ENCODE results near the gene MED10. TPM values are rescaled to one million over a fixed set of nuclear protein-coding genes. Genes with fewer than 3 reads are reported as not detected.

Gene MED10
- total and polyA plus RNA-seq, 2 donors (not counting 1 experiment from before 2014, with no cell fraction given), result 49.9 to 50.9 TPM

GRCh38 chr5:6404129-6404528 is 25.8 kb upstream of the MED10 start:
- Histone ChIP-seq H3K79me2 (ENCODE audit: control insufficient read depth, insufficient read depth, low read length) (no peaks in the 10 kb centered on the region), H3K9ac (ENCODE audit: low read length) (no peak overlapping the region), H3K36me3 (replicated peaks in 1 of 2; ENCODE audit: control extremely low read depth in 1 of 2, control insufficient read depth in 1 of 2, extremely low read depth in 1 of 2, insufficient read depth in 2 of 2, low read length in 1 of 2) (no peaks in the 10 kb centered on the region), H3K4me2 (replicated peaks; ENCODE audit: low read depth, low read length, poor library complexity, severe bottlenecking) (no peak overlapping the region), H3K27me3 (replicated peaks in 1 of 4; ENCODE audit: control extremely low read depth in 1 of 4, control insufficient read depth in 3 of 4, insufficient read depth in 4 of 4, low read length in 3 of 4) (peaks cover 0 to 9% (median 1%) of the 10 kb centered on the region in 4 experiments), H2AFZ (ENCODE audit: insufficient read depth, low read depth, low read length, poor library complexity, severe bottlenecking) (no peak overlapping the region), H3K4me1 (ENCODE audit: control insufficient read depth in 2 of 2, insufficient read depth in 2 of 2, low read length in 2 of 2) (no peaks in the 10 kb centered on the region), H3K4me3 (ENCODE audit: control extremely low read depth in 1 of 5, extremely low read depth in 1 of 5, insufficient read depth in 1 of 5, low read depth in 2 of 5, low read length in 4 of 5) (no peak overlapping the region), H3K27ac (ENCODE audit: low read length in 2 of 2) (no peak overlapping the region), H4K20me1 (ENCODE audit: control insufficient read depth, insufficient read depth, low read length, poor library complexity, severe bottlenecking) (no peaks in the 10 kb centered on the region), H3K9me3 (ENCODE audit: control extremely low read depth in 1 of 3, control insufficient read depth in 2 of 3, insufficient read depth in 1 of 3, low read length in 2 of 3) (peaks cover 0 to 2% (median 0%) of the 10 kb centered on the region in 3 donors)
- no peak for ATAC-seq (ENCODE audit: low read depth)
- CTCF ChIA-PET, result no interaction called here
- Mint-ChIP-seq H3K27me3 (peaks cover 42% of the 10 kb centered on the region), H3K27ac (no peak overlapping the region), H3K9me3 (ENCODE audit: insufficient read depth) (peaks cover under 1% of the 10 kb centered on the region), H3K4me3 (no peak overlapping the region), H3K4me1 (no peaks in the 10 kb centered on the region)
- 88% methylated on average over 3 of the region's 4 CpGs for WGBS (ENCODE audit: insufficient coverage)
- intact Hi-C loops (cut with micrococcal nuclease), result no loop called here
- POLR2A ChIA-PET, result no interaction called here
- TF ChIP-seq EZH2 (IDR thresholded peaks at IDR 0.05; ENCODE audit: borderline replicate concordance, insufficient read depth, low read depth, low read length, poor library complexity, severe bottlenecking) (no peak), CTCF (IDR thresholded peaks at IDR 0.05) (no peak)
- no peak for DNase-seq

- Histone ChIP-seq H3K4me3 (ENCODE audit: control extremely low read depth in 1 of 5, extremely low read depth in 1 of 5, insufficient read depth in 1 of 5, low read depth in 2 of 5, low read length in 4 of 5) (no peak overlapping the region), H3K36me3 (replicated peaks in 1 of 2; ENCODE audit: control extremely low read depth in 1 of 2, control insufficient read depth in 1 of 2, extremely low read depth in 1 of 2, insufficient read depth in 2 of 2, low read length in 1 of 2) (no peaks in the 10 kb centered on the region), H3K9ac (ENCODE audit: low read length) (no peak overlapping the region), H2AFZ (ENCODE audit: insufficient read depth, low read depth, low read length, poor library complexity, severe bottlenecking) (no peak overlapping the region), H3K79me2 (ENCODE audit: control insufficient read depth, insufficient read depth, low read length) (no peaks in the 10 kb centered on the region), H3K4me1 (ENCODE audit: control insufficient read depth in 2 of 2, insufficient read depth in 2 of 2, low read length in 2 of 2) (no peaks in the 10 kb centered on the region), H3K9me3 (ENCODE audit: control extremely low read depth in 1 of 3, control insufficient read depth in 2 of 3, insufficient read depth in 1 of 3, low read length in 2 of 3) (no peaks in the 10 kb centered on the region), H4K20me1 (ENCODE audit: control insufficient read depth, insufficient read depth, low read length, poor library complexity, severe bottlenecking) (no peaks in the 10 kb centered on the region), H3K27me3 (replicated peaks in 1 of 4; ENCODE audit: control extremely low read depth in 1 of 4, control insufficient read depth in 3 of 4, insufficient read depth in 4 of 4, low read length in 3 of 4) (peaks cover 0 to 9% (median 1%) of the 10 kb centered on the region in 4 experiments), H3K4me2 (replicated peaks; ENCODE audit: low read depth, low read length, poor library complexity, severe bottlenecking) (no peak overlapping the region), H3K27ac (ENCODE audit: low read length in 2 of 2) (no peak overlapping the region)
- intact Hi-C loops (cut with micrococcal nuclease), result no loop called here
- CTCF ChIA-PET, result no interaction called here
- H3K27ac Mint-ChIP-seq, result no peak overlapping the region
- DNase-seq (no peak), ATAC-seq (ENCODE audit: low read depth) (no peak)
- H3K9me3 Mint-ChIP-seq (ENCODE audit: insufficient read depth), result no peaks in the 10 kb centered on the region
- POLR2A ChIA-PET, result no interaction called here
- no peaks in the 10 kb centered on the region for H3K4me1 Mint-ChIP-seq
- TF ChIP-seq CTCF (IDR thresholded peaks at IDR 0.05) (no peak), EZH2 (IDR thresholded peaks at IDR 0.05; ENCODE audit: borderline replicate concordance, insufficient read depth, low read depth, low read length, poor library complexity, severe bottlenecking) (no peak)
- H3K4me3 Mint-ChIP-seq, result no peak overlapping the region
- peaks cover 37% of the 10 kb centered on the region for H3K27me3 Mint-ChIP-seq
- 100% methylated on average over 1 of the region's 4 CpGs for WGBS (ENCODE audit: insufficient coverage)
These were observed 25.1 kb upstream of the MED10 start for GRCh38 chr5:6403416-6403815.
